DND-41 (cell line): ENCODE data around the gene DPRX.

Experiments used
- CTCF ChIP-seq: IDR thresholded peaks from 2 replicates; pipeline ENCODE4 v1.5.1; 2012; ENCODE audit warnings: borderline replicate concordance, low read length, moderate library complexity, mild to moderate bottlenecking; ENCODE audit not compliant: poor library complexity, severe bottlenecking; ENCODE audit errors: extremely low read depth
- EZH2 ChIP-seq: IDR thresholded peaks from 3 replicates; pipeline ENCODE4 v1.6.1; 2012; ENCODE audit warnings: borderline replicate concordance, low read depth, mild to moderate bottlenecking, moderate library complexity, low read length, inconsistent platforms; ENCODE audit not compliant: severe bottlenecking

DNA sequence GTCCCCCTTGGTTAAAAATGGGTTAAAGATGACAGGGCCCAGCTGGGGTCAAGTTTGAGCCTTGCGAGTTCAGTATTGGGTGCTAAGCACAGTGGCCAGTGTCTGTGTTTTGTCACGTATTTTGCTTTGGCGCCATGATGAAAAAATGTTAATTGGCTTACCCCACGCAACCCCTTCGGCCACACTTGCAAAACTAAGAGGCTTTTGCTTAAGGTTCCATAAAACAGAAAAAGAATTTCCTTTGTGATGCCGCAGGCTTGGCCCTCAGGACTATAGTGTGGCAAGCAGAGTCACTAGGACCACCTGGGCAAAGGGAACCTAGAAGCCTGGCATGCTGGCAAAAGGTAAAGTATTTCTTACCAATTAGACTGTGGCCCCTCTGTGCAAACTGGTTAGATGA is 20.7 kb downstream of the DPRX start:
- no peak for TF ChIP-seq CTCF
- TF ChIP-seq EZH2 = no peak
